HFF-Myc (cell line): ENCODE measurements around the gene SH3GLB1.

ENCODE experiments used
- DNase-seq: peaks from one replicate; pipeline ENCODE4 v3.0.0-alpha.2; 2011; ENCODE audit warnings: low read depth; ENCODE audit errors: extremely low read depth
- H3K4me3 ChIP-seq: replicated peaks from 2 replicates; pipeline ENCODE4 v1.5.1; 2011; ENCODE audit warnings: low read depth, mild to moderate bottlenecking, control low read depth, low read length
- TF ChIP-seq, protein P1 (sequence below): IDR thresholded peaks from 2 replicates; pipeline ENCODE4 v1.5.1; 2012; ENCODE audit warnings: mild to moderate bottlenecking, low read depth, low read length, control low read depth; ENCODE audit errors: missing control alignments

The SH3GLB1 gene

DNA sequence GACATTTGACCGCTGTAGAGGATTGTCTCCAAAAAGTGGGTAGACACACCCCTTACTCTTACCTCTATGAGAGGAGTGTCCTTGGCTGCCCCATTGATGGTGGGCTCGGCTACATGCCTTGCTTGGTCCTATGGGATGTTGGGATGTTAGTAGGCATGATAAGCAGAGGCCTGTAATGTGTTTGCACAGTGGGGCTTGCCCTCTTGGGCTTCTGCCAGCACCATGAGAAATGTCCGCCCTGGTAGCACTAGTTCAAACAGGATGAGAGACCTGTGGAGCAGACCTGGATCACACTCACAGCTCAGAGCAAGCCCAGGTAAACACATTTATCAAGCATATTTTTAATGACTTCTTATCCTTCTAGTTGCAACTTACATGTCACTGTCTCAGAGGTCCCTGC, 54.2 kb downstream of the SH3GLB1 start:
- DNase-seq, result no peak
- H3K4me3 ChIP-seq, result no peak overlapping the region
- TF ChIP-seq, protein P1, sequence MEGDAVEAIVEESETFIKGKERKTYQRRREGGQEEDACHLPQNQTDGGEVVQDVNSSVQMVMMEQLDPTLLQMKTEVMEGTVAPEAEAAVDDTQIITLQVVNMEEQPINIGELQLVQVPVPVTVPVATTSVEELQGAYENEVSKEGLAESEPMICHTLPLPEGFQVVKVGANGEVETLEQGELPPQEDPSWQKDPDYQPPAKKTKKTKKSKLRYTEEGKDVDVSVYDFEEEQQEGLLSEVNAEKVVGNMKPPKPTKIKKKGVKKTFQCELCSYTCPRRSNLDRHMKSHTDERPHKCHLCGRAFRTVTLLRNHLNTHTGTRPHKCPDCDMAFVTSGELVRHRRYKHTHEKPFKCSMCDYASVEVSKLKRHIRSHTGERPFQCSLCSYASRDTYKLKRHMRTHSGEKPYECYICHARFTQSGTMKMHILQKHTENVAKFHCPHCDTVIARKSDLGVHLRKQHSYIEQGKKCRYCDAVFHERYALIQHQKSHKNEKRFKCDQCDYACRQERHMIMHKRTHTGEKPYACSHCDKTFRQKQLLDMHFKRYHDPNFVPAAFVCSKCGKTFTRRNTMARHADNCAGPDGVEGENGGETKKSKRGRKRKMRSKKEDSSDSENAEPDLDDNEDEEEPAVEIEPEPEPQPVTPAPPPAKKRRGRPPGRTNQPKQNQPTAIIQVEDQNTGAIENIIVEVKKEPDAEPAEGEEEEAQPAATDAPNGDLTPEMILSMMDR, result no peak

GRCh38 chr1:86760199-86760598, 55.8 kb downstream of the SH3GLB1 start:
- no peak for DNase-seq
- no peak overlapping the region for H3K4me3 ChIP-seq
- TF ChIP-seq, protein P1, result no peak

DNA sequence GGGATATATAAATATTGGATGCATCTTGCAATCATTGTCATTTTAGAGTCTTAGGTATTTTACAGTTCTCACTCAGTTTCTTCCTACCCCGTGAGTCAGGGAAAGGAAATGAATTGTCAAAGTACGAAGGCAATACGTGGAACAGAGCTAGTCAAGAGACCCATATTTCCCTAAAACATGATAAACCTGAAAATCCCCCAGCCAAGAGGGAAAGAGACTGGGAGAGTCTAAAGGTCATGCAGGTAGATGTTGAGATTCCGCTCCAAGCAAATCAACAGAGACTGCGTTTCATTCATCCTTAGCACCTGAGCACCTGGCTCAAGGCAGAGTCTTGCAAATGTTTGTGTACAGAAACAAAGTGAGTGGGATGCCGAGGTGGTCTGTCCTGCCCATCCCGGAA, 58.0 kb downstream of the SH3GLB1 start:
- H3K4me3 ChIP-seq, result no peak overlapping the region
- TF ChIP-seq, protein P1, result no peak
- DNase-seq, result no peak

DNA sequence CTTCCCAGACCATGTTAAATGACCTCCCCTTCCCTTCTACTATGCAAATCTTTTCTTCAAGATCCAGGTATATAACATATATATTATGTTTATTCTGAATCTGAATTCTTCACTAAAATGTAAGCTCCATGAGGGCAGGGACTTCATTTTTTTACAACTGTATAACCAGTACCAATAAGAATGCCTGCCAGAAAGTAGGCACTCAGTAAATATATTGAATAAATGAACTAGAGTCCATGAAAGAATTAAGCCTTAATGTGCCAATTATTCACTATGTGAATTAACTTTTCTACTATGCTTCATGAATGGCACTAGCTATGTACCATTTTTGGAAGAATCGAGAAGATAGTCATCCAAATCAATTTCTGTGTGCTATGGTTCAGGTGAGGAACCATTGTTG, 60.1 kb downstream of the SH3GLB1 start:
- no peak overlapping the region for H3K4me3 ChIP-seq
- DNase-seq, result no peak
- TF ChIP-seq, protein P1, result no peak

- DNase-seq, result no peak
- H3K4me3 ChIP-seq, result no peak overlapping the region
- TF ChIP-seq, protein P1, result no peak
Observed at GRCh38 chr1:86765073-86765472, 60.7 kb downstream of the SH3GLB1 start.

GRCh38 chr1:86765674-86766073, 61.3 kb downstream of the SH3GLB1 start:
- DNase-seq, result no peak
- TF ChIP-seq, protein P1, result no peak
- no peak overlapping the region for H3K4me3 ChIP-seq

GRCh38 chr1:86768554-86768953, 64.2 kb downstream of the SH3GLB1 start:
- H3K4me3 ChIP-seq, result no peak overlapping the region
- no peak for DNase-seq
- TF ChIP-seq, protein P1, result no peak
